SK-N-SH (cell line): ENCODE results near the gene CCDC116.
"Not testable (repeated sequence)": the region's sequence is repeated elsewhere in the genome, so short reads cannot be mapped to it uniquely, and the experiment has no call there.

ENCODE experiments used
- FOXM1 ChIP-seq: IDR thresholded peaks from 2 replicates; pipeline ENCODE4 v1.4.0; 2012; ENCODE audit warnings: low read depth, mild to moderate bottlenecking
- TF ChIP-seq, protein P1 (sequence below): fragments of 200-600 bp; sonication (generic); IDR thresholded peaks from 2 replicates; pipeline ENCODE4 v1.6.1; 2017; ENCODE audit warnings: antibody characterized with exemption, mild to moderate bottlenecking, moderate library complexity

DNA sequence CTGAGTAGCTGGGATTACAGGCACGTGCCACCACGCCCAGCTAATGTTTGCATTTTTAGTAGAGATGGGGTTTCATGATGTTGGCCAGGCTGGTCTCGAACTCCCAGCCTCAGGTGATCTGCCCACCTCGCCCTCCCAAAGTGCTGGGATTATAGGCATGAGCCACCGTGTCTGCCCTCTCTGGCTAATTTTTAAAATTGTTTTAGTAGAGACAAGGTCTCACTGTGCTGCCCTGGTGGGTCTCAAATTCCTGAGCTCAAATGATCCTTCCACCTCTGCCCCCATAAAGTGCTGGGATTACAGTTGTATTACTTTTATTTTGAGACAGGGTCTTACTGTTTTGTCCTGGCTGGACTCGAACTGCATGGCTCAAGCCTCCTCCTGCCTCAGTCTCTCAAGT lies 13.0 kb downstream of the CCDC116 start:
- TF ChIP-seq, protein P1, sequence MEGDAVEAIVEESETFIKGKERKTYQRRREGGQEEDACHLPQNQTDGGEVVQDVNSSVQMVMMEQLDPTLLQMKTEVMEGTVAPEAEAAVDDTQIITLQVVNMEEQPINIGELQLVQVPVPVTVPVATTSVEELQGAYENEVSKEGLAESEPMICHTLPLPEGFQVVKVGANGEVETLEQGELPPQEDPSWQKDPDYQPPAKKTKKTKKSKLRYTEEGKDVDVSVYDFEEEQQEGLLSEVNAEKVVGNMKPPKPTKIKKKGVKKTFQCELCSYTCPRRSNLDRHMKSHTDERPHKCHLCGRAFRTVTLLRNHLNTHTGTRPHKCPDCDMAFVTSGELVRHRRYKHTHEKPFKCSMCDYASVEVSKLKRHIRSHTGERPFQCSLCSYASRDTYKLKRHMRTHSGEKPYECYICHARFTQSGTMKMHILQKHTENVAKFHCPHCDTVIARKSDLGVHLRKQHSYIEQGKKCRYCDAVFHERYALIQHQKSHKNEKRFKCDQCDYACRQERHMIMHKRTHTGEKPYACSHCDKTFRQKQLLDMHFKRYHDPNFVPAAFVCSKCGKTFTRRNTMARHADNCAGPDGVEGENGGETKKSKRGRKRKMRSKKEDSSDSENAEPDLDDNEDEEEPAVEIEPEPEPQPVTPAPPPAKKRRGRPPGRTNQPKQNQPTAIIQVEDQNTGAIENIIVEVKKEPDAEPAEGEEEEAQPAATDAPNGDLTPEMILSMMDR = not testable (repeated sequence)
- not testable (repeated sequence) for TF ChIP-seq FOXM1
